Gastroesophageal sphincter (tissue), 4 donors: Measurements from ENCODE around the gene MRAP2. TPM values are rescaled to one million over a fixed set of nuclear protein-coding genes. Genes with fewer than 3 reads are reported as not detected.

Experiments used
- ATAC-seq: fragments of 150-250 bp; one replicate; pipeline ENCODE4 v1.9.1; 2016; ENCODE audit warnings: mild to moderate bottlenecking, moderate library complexity
- H3K27ac ChIP-seq, 4 donors: fragments of 200-600 bp; sonication (generic) in 3 of 4; 1 replicate in 3 of 4; 2 replicates in 1 of 4; pipeline ENCODE4 v1.5.1; 2016 to 2019
- H3K27me3 ChIP-seq: fragments of 200-600 bp; sonication (generic); one replicate; pipeline ENCODE4 v1.5.1; 2019
- H3K36me3 ChIP-seq, 2 donors: fragments of 200-600 bp; sonication (generic); one replicate each; pipeline ENCODE4 v1.5.1; 2019; ENCODE audit warnings: control low read depth in 1 of 2
- H3K4me1 ChIP-seq, 3 donors: fragments of 200-600 bp; sonication (generic); 1 replicate in 2 of 3; 2 replicates in 1 of 3; pipeline ENCODE4 v1.5.1; 2016 to 2019; ENCODE audit warnings: control low read depth in 2 of 3
- H3K4me3 ChIP-seq, 2 donors: fragments of 200-600 bp; sonication (generic); one replicate each; pipeline ENCODE4 v1.5.1; 2019; ENCODE audit warnings: mild to moderate bottlenecking in 1 of 2, moderate library complexity in 1 of 2
- H3K9me3 ChIP-seq, 3 donors: fragments of 200-600 bp; sonication (generic); one replicate each; pipeline ENCODE4 v1.5.1; 2017 to 2019; ENCODE audit warnings: control low read depth in 2 of 3
- EP300 ChIP-seq: sonication (generic); formaldehyde crosslinking; IDR thresholded peaks from one replicate; pipeline ENCODE4 v1.6.1; 2017; ENCODE audit warnings: antibody characterized with exemption, mild to moderate bottlenecking
- POLR2A ChIP-seq, 2 donors: fragments of 450-650 bp; IDR thresholded peaks; one replicate each; pipeline ENCODE4 v1.6.1; 2017; ENCODE audit warnings: antibody characterized with exemption in 2 of 2, mild to moderate bottlenecking in 2 of 2, moderate library complexity in 1 of 2
- POLR2AphosphoS5 ChIP-seq: sonication (generic); formaldehyde crosslinking; IDR thresholded peaks from one replicate; pipeline ENCODE4 v1.6.1; 2017; ENCODE audit warnings: antibody characterized with exemption
- WGBS, 2 donors: methylation state at CpG; one replicate each; pipeline ENCODE4 v1.1.5; 2018; ENCODE audit warnings: low coverage in 1 of 2; 5-methylcytosine and 5-hydroxymethylcytosine counted together
- total RNA-seq, 4 donors: library from RNA; depleted of rRNA; stranded (reverse); fragments of >200 nt; gene quantifications; one replicate each; pipeline ENCODE4 v1.1.0, GENCODE V29; 2016
- TF ChIP-seq, protein P1 (sequence below), 4 experiments: fragments of 200-600 bp in 2 of 4; fragments of 450-650 bp in 2 of 4; sonication (generic) in 1 of 4; IDR thresholded peaks; one replicate each; pipeline ENCODE4 v1.5.1; 2017 to 2019; ENCODE audit warnings: antibody characterized with exemption in 4 of 4, mild to moderate bottlenecking in 2 of 4, moderate library complexity in 2 of 4

Gene MRAP2
- total RNA-seq, 4 donors from 2014 or later = 0.27 to 1.7 (median 1.2) TPM; not detected in 1

DNA sequence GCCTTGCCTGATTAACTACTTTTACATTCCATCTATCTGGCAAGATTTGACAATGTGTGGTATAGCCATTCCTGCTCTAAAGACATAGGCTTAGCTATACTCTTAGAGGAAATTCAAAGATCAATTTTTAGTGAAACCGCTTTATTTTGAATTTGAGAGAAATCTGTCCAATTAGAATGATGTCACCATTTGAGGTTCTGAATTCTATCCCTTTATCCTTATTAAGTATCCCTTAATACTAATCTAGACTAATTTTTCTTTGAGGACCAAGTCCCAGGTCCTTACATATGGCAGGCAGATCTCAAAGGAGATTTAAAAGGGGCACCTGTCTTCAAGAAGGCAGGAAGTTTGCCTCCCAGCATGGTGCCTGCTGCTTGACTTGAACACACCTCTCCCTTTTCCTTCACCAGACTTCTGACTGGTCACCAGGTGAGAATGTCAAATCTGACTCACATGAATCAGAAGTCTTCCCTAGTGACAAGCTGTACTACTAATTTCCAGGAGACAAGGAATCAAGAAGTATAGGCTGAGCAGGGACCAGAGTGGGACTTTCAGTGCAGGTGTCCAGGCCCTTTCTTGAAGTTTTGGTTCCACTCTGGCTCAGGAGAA, 15.0 kb upstream of the MRAP2 start:
- WGBS, 2 donors = 100% methylated on average over 1 of the region's 1 CpG
- no peak overlapping the region for H3K27ac ChIP-seq

DNA sequence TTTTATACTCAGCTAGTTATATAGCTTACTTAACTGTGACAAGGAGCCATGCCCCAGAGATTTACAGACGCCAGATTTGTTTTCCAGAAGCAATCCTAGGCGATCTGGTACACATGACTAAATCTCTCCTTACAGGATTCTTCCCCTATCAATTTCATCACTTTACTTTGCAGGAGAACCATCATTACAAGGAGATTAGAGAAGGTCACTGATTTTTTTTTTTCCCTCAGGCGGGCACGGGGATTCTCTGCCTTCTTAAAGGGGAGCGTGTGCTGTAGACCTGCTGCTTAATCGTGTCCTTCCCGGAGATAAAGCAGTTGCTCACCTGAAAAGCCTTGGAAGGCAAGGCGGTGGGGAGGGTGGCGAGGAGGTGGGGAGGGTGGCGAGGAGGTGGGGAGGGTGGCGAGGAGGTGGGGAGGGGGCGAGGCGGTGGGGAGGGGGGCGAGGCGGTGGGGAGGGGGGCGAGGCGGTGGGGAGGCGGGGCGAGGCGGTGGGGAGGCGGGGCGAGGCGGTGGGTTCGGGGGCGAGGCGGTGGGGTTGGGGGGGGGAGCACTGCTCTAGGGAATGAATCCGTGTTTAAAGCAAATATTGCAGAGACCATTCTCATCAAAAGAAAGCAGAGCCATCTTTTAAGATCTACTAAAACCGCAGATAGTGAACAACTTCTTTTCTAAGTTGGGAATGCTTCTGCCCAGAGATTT, 14.3 kb upstream of the MRAP2 start:
- Histone ChIP-seq H3K9me3 (no peaks in the 10 kb centered on the region), H3K4me1 (no peaks in the 10 kb centered on the region), H3K4me3 (no peak overlapping the region), H3K36me3 (no peaks in the 10 kb centered on the region), H3K27me3 (peaks cover 12% of the 10 kb centered on the region), H3K27ac (no peak overlapping the region)
- ATAC-seq = no peak
- TF ChIP-seq POLR2AphosphoS5 (no peak), POLR2A (IDR thresholded peaks at IDR 0.05) (no peak), EP300 (no peak)
- TF ChIP-seq, protein P1, sequence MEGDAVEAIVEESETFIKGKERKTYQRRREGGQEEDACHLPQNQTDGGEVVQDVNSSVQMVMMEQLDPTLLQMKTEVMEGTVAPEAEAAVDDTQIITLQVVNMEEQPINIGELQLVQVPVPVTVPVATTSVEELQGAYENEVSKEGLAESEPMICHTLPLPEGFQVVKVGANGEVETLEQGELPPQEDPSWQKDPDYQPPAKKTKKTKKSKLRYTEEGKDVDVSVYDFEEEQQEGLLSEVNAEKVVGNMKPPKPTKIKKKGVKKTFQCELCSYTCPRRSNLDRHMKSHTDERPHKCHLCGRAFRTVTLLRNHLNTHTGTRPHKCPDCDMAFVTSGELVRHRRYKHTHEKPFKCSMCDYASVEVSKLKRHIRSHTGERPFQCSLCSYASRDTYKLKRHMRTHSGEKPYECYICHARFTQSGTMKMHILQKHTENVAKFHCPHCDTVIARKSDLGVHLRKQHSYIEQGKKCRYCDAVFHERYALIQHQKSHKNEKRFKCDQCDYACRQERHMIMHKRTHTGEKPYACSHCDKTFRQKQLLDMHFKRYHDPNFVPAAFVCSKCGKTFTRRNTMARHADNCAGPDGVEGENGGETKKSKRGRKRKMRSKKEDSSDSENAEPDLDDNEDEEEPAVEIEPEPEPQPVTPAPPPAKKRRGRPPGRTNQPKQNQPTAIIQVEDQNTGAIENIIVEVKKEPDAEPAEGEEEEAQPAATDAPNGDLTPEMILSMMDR (IDR thresholded peaks at IDR 0.05) = no peak
- 32 to 50% methylated on average over 2 to 4 of the region's 28 CpGs for WGBS, 2 donors

More for the DNA sequence above, 15.0 kb upstream of the MRAP2 start:
- Histone ChIP-seq H3K36me3 (no peaks in the 10 kb centered on the region), H3K27me3 (peaks cover 12% of the 10 kb centered on the region), H3K4me3 (no peak overlapping the region), H3K4me1 (no peaks in the 10 kb centered on the region), H3K9me3 (no peaks in the 10 kb centered on the region)
- no peak for TF ChIP-seq POLR2A (IDR thresholded peaks at IDR 0.05)
- TF ChIP-seq POLR2AphosphoS5 = no peak
- TF ChIP-seq, protein P1 (IDR thresholded peaks at IDR 0.05) = no peak
- no peak for TF ChIP-seq EP300
- ATAC-seq = no peak

DNA sequence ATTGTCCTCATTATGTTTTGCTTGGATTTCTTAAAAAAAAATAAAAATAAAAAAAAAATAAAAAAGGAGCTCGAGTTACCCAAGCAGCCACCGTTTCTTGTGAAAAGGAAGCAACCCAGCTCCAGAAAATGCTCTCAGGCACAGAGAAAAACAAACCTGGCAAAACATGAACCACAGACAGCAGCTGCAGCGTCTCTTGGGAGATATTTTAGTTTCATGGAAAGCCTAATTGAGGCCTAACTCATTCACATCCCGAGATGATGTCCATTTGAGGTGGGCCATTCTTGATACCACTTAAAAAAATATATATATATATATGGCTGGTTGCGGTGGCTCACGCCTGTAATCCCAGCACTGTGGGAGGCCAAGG, 13.7 kb upstream of the MRAP2 start:
- Histone ChIP-seq H3K9me3 (no peaks in the 10 kb centered on the region), H3K27me3 (peaks cover 12% of the 10 kb centered on the region), H3K4me1 (no peaks in the 10 kb centered on the region), H3K4me3 (no peak overlapping the region), H3K36me3 (no peaks in the 10 kb centered on the region), H3K27ac (no peak overlapping the region)
- ATAC-seq = no peak
- TF ChIP-seq POLR2A (IDR thresholded peaks at IDR 0.05) = no peak
- TF ChIP-seq POLR2AphosphoS5 = no peak
- TF ChIP-seq EP300 = no peak
- TF ChIP-seq, protein P1 (IDR thresholded peaks at IDR 0.05) = no peak
- WGBS, 2 donors = 30 to 42% methylated on average over 3 to 6 of the region's 6 CpGs

DNA sequence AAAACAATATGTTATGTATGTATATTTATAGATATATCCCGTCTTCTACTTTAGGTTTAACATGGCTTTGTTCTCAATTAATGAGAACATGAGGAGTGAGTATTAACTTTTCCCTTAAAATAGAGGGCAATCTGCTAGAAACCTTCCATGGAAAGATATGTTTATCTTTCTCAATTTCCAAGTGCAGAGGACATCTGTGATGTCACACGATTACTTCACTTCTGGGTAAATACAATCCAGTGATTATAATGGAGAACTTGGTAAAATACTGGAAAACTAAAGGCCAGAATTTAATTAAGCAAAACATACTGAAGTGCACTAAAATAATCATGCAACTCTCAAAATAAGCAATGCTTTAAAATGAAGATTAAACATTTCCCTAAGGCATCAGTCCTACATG, 11.9 kb upstream of the MRAP2 start:
- no peaks in the 10 kb centered on the region for H3K4me1 ChIP-seq
- H3K9me3 ChIP-seq = no peaks in the 10 kb centered on the region
- WGBS, 2 donors = 76 to 100% methylated on average over 2 of the region's 2 CpGs
- peaks cover 12% of the 10 kb centered on the region for H3K27me3 ChIP-seq
- TF ChIP-seq EP300 = no peak
- TF ChIP-seq POLR2A (IDR thresholded peaks at IDR 0.05) = no peak
- no peak for TF ChIP-seq POLR2AphosphoS5
- TF ChIP-seq, protein P1 (IDR thresholded peaks at IDR 0.05) = no peak
- H3K36me3 ChIP-seq = no peaks in the 10 kb centered on the region
- no peak overlapping the region for H3K27ac ChIP-seq
- ATAC-seq = no peak
- no peak overlapping the region for H3K4me3 ChIP-seq

DNA sequence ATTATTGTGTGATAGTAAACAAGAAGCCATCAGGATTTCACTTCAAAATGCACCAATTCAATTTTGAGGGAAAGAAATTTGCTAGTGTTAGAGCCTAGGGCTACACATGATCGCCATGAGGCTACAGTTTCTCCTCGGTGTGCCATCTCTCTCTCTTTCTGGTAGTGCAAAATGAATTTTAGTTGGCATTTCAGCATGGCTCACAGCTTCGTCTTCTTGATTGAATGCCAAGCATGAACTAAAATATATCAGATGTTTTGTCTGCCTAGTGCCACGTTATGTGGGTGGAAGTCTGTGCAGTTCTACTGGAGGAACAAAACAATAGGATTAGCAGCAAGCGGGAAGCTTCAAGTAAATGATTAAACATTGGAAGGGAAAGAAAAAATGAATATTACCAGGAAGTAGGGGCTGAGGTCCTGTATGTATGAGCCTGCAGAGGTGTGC, 6.8 kb upstream of the MRAP2 start:
- no peaks in the 10 kb centered on the region for H3K9me3 ChIP-seq
- no peaks in the 10 kb centered on the region for H3K27me3 ChIP-seq
- peaks cover 0 to 5% (median 3%) of the 10 kb centered on the region in 3 donors for H3K4me1 ChIP-seq
- TF ChIP-seq POLR2A (IDR thresholded peaks at IDR 0.05) = no peak
- TF ChIP-seq, protein P1 (IDR thresholded peaks at IDR 0.05) = no peak
- TF ChIP-seq POLR2AphosphoS5 = no peak
- TF ChIP-seq EP300 = no peak
- ATAC-seq = no peak
- no peak overlapping the region for H3K4me3 ChIP-seq
- no peaks in the 10 kb centered on the region for H3K36me3 ChIP-seq
- WGBS, 2 donors = 33 to 52% methylated on average over 3 to 5 of the region's 5 CpGs
- no peak overlapping the region for H3K27ac ChIP-seq
